Measurements from ENCODE around the gene MSL2. TPM values are rescaled to one million over a fixed set of nuclear protein-coding genes. Genes with fewer than 3 reads are reported as not detected.
"Not testable (repeated sequence)": the region's sequence is repeated elsewhere in the genome, so short reads cannot be mapped to it uniquely, and the experiment has no call there.

Gene MSL2
- total RNA-seq, 1 experiment from 2014 or later = 6.4 TPM

DNA sequence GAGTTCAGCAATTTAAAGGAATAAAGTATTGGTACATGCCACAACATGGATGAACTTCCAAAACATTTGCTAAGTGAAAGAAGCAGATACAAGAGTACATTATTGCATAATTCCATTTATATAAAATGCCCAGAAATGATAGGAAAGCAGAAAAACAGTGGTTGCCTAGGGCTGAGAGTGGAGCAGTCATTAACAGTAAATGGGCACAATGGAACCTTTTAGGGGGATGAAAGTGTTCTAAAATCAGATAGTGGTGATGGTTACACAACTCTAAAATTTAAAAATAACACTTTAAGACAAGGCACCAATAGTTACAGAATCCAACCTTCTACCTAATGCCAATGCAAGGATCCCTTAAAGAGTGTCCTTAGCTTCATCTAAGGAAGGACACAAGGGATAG lies 34.6 kb downstream of the MSL2 start:
- in situ Hi-C loops (cut with HindIII; ENCODE audit: low pct_unique_long_range_greater_than_20kb, low sequenced_read_pairs) = no loop called here
- no peak for DNase-seq (ENCODE audit: low read depth)

DNA sequence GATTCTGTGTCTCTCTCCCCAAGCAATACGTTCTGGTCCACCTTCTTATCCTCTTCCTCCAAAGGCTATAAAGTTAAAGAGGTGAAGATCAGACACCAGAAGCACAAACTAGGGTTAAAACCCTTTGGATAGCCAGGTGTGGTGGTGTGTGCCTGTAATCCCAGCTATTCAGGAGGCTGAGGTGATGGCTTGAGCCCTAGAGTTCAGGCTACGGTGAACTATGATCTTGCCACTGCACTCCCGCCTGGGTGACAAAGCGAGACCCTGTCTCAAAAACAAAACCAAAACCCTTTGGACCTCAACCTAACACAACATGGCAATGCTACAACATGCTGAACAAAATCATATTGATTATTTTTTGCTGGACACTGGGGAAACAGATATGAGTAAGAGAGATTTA lies 43.2 kb downstream of the MSL2 start:
- in situ Hi-C loops (cut with HindIII; ENCODE audit: low pct_unique_long_range_greater_than_20kb, low sequenced_read_pairs) = no loop called here
- DNase-seq (ENCODE audit: low read depth) = no peak

DNA sequence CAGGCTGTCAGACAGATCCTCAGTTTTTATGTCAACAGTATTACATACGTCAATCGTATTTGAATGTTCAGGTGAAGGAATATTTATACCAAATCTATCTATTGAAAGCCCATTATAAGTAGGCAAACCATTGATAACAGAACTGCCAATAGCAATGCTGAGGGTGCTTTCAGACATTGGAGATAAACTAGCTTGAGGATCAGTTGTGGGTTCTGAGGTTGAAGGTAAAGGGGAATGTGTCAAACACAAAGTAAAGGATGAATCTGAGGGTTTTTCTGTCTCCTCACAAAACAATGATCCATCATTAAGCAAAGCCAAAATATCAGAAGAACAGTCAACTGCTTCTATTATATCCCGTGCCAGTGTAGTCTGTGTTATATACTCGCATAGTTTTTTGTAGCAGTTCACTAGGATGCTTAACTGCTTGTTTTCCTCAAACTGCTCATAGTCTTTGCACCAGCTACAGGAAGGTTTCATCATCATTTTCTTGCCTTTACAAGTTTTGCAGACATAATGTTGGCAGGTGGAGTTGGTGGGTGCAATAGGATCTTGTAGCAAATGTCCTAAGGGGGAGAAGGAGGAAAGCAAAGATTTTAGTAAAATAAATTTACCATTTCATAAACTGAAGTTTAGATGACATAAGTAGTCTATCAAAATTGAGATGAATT lies 43.8 kb downstream of the MSL2 start:
- in situ Hi-C loops (cut with HindIII; ENCODE audit: low pct_unique_long_range_greater_than_20kb, low sequenced_read_pairs) = no loop called here
- no peak for DNase-seq (ENCODE audit: low read depth)

DNA sequence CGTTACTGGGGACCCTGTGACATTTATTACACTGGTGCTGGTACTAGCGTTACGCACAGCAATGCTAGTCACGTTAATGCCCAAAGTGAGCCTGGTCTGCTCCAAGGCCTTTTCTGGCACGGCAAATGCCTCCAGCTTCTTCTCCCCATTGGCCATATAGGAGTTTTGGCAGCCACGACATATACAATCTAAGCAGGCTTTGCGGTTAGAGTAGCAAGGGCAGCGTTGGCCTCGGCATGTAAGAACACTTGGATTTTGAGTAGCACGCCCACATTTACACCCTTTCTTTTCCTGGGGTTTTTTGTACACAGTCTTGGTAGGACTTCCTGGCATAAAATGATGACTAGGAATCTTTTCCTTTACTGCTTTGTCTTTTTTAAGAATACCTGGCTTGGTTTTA lies 44.9 kb downstream of the MSL2 start:
- no peak for DNase-seq (ENCODE audit: low read depth)
- in situ Hi-C loops (cut with HindIII; ENCODE audit: low pct_unique_long_range_greater_than_20kb, low sequenced_read_pairs) = no loop called here

DNA sequence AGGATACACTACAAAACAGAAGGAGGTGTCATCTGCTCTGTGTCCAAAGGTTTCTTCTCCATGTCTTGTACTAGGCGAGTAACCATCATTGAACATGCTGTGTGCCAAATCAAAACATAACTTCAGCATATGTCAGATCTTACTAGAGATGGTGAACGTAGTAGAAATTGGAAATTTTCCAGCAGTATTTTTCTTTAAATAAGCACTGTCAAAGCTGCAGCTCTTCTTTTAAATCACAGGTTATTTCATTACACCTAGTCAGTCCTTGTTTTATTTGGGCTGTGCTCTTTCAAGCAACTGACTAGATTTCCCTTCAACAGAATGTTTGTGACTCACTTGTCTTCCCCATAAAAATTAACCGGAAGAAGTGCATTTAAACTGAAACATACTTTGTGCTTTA lies 46.5 kb downstream of the MSL2 start:
- DNase-seq (ENCODE audit: low read depth) = no peak
- in situ Hi-C loops (cut with HindIII; ENCODE audit: low pct_unique_long_range_greater_than_20kb, low sequenced_read_pairs) = no loop called here

DNA sequence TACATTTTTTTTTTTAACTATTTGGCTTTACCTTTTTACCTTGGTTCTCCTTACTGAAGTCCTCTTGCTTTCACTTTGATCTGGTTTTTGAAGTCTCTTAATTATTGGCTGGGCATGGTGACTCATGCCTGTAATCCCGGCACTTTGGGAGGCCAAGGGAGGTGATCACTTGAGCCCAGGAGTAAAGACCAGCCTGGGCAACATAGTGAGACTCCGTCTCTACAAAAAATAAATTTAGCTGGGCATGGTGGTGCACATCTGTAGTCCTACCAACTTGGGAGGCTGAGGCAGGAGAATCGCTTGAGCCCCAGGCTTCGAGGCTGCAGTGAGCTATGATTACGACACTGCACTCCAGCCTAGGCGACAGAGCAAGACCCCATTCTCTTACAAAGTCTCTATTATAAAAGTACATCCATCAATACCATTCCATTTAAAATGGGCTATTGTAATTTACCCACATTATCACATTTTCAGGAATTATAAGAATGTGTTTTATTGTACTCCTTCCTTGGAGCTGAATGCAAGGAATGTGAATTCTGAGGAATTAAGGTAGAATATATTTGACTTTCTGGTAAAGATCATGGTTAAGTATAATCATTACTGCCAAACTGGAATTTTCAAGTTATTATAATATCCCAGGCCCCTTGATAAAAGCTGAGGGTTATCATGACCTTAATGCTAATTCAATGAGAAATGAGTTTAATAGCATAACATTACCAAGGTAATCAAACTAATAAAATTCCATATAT lies 49.0 kb downstream of the MSL2 start:
- in situ Hi-C loops (cut with HindIII; ENCODE audit: low pct_unique_long_range_greater_than_20kb, low sequenced_read_pairs) = no loop called here
- no peak for DNase-seq (ENCODE audit: low read depth)

DNA sequence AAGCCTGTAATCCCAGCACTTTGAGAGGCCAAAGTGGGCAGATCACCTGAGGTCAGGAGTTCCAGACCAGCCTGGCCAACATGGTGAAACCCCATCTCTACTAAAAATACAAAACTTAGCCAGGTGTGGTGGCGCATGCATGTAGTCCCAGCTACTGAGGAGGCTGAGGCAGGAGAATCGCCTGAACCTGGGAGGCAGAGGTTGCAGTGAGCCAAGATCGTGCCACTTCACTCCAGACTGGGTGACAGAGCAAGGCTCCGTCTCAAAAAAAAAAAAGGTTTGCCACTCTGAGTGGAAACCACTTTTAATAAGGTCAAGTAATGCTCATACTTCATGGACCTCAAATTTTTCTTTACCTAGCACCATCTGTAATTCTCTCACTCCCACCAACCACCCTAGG lies 51.7 kb downstream of the MSL2 start:
- DNase-seq (ENCODE audit: low read depth); in situ Hi-C loops (cut with HindIII; ENCODE audit: low pct_unique_long_range_greater_than_20kb, low sequenced_read_pairs): not testable (repeated sequence)

DNA sequence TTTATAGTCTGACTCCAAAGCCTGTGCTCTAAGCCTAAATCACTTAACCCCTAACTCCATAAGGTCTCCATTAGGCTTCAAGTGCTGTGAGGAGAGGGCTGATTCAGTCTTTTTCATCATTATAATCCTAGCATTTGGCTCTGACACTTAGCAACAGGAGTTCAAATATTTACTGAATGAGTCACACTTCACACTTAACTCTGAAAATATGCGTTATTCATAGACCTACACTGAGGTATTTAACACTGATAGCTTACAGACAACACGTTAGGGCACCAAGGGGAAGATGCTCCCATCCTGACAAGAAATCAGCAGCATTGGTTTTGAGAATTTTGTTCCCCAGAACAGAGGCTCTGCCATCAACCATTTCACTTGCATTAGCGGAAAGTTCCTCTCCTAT lies 53.5 kb downstream of the MSL2 start:
- in situ Hi-C loops (cut with HindIII; ENCODE audit: low pct_unique_long_range_greater_than_20kb, low sequenced_read_pairs) = no loop called here
- DNase-seq (ENCODE audit: low read depth) = peak; percentile 79

DNA sequence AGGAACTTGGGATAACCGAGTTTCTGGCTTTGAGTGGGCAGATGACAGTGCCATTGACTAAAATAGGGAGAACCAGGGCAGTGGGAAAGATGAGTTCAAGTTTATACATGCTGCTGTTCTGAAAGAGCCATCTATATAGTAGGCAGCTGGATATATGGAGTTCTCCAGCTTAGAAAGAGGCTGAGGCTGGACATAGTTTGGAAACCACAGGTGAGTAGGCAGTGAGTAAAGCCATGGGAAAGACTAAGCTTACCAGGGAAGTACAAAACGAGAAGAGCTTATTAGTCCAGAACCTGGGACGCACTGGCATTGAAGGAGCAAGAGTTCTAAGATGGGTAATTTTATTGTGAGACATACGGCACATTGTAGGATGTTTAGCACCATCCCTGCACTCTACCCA lies 54.2 kb downstream of the MSL2 start:
- in situ Hi-C loops (cut with HindIII; ENCODE audit: low pct_unique_long_range_greater_than_20kb, low sequenced_read_pairs) = no loop called here

DNA sequence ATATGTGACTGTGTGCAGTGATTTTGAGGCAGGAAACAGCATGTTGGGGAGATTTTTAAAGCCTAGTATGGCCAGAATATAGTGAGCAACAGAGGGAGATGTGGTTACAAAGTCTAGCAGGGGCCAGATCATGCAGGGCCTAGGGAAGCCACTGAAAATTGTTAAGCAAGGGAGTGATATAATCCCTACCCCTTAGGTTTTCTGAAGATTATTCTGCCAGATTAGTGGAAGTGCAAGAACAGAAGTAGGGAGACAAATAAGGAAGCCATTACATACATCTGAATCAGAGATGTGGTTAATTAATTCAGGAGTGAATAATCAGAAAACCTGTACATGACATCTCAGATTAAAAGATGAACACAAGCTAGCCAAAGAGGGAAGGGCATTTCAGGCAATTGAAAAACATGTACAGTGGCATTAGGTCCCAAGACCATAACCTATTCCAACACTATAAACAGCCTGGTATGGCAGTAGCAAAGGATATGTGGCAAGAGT lies 54.8 kb downstream of the MSL2 start:
- DNase-seq (ENCODE audit: low read depth) = no peak

More for the DNA sequence above, 54.2 kb downstream of the MSL2 start:
- no peak for DNase-seq (ENCODE audit: low read depth)

DNA sequence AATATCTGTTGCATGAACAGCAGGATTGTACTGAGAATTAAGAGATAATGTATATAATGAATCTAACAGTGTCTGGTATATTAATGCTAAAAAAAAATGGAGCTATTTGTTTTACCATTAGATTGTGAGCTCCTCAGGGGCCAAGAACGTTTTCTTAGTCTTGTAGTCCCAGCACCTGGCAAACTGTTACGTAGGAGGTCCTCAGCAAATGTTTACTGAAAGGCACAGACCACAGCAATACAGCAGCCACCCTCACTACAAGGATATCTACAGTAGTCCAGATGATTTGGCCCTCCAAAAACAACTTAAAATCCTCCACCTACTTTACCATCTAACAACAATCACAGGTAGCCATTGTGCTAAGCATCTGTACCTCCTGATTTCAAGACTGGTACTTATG lies 59.7 kb downstream of the MSL2 start:
- DNase-seq (ENCODE audit: low read depth) = no peak
- in situ Hi-C loops (cut with HindIII; ENCODE audit: low pct_unique_long_range_greater_than_20kb, low sequenced_read_pairs) = no loop called here

More for the DNA sequence above, 54.8 kb downstream of the MSL2 start:
- in situ Hi-C loops (cut with HindIII; ENCODE audit: low pct_unique_long_range_greater_than_20kb, low sequenced_read_pairs) = no loop called here

DNA sequence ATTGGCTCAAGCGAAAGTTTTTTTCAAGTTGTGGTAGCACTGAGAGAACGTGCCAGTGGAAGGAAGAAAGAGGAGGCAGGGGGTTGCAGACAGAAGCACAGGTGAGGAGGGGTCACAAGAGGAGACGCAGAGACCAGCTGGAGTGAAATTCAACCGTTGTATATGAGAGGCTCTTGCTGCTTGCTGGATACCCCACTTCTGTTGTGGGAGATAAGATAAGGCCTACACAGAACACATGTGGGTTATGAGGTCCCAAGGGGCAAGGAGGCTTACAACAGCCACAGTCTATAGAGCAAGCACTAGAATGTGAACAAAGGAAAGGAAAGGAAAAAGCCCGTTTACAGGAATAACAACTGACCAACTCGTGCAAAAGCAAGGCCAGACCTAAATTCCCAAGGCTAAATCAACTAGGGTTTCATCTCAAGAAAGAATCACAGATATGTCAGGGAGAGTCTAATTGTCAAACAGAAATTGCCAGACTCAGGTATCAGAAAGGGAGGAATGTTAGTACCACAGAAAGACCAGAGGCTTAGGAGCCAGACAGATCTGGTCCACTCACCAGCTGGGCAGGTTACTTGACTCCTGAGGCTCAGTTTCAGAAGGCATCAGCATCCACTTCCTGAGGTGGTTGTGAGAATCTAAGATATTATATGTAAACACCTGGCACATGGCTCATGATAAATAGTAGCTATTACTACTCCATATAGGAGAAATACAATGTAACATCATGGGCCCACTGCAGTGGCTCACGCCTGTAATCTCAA lies 60.9 kb downstream of the MSL2 start:
- in situ Hi-C loops (cut with HindIII; ENCODE audit: low pct_unique_long_range_greater_than_20kb, low sequenced_read_pairs) = no loop called here
- no peak for DNase-seq (ENCODE audit: low read depth)

DNA sequence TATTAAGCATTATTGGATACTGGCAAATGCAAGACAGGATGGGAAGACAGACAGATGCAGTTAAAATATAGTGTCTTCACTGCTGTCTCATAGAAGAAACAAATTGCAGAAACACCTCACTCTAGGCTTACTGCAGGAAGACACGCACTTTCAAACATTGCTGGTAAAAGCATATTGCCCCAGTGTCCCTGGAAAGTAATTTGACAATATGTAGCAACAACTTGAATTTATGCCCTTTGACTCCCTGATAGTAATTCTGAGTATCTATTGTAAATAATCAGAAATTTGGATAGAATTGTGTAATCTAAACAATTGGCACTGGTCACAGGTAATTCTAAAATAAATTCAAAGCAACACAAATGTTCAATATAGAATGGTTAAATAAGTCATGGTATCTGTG lies 62.0 kb downstream of the MSL2 start:
- no peak for DNase-seq (ENCODE audit: low read depth)
- in situ Hi-C loops (cut with HindIII; ENCODE audit: low pct_unique_long_range_greater_than_20kb, low sequenced_read_pairs) = no loop called here

DNA sequence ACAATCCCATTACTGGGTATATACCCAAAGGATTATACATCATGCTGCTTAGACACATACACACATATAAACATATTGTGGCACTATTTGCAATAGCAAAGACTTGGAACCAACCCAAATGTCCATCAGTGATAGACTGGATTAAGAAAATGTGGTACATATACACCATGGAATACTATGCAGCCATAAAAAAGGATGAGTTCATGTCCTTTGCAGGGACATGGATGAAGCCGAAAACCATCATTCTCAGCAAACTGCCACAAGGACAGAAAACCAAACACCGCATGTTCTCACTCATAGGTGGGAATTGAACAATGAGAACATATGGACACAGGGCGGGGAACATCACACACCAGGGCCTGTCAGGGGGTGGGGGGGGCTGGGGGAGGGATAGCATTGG lies 64.5 kb downstream of the MSL2 start:
- DNase-seq (ENCODE audit: low read depth); in situ Hi-C loops (cut with HindIII; ENCODE audit: low pct_unique_long_range_greater_than_20kb, low sequenced_read_pairs): not testable (repeated sequence)

DNA sequence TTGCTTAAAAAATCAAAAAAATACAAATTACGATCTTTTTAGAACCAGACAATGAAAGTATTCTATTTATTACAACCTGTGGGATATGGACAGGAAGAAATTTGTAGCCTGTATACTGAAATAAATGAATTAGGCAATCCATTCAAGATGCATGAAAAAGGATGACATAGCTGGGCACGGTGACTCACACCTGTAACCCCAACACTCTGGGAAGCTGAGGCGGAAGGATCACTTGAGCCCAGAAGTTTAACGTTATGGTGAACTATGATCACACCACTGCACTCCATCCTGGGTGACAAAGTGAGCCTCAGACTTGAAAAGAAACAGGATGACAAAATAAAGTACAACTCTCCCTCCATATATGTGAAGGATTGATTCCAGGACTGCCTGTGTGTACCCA lies 74.1 kb downstream of the MSL2 start:
- no peak for DNase-seq (ENCODE audit: low read depth)
- in situ Hi-C loops (cut with HindIII; ENCODE audit: low pct_unique_long_range_greater_than_20kb, low sequenced_read_pairs) = no loop called here

DNA sequence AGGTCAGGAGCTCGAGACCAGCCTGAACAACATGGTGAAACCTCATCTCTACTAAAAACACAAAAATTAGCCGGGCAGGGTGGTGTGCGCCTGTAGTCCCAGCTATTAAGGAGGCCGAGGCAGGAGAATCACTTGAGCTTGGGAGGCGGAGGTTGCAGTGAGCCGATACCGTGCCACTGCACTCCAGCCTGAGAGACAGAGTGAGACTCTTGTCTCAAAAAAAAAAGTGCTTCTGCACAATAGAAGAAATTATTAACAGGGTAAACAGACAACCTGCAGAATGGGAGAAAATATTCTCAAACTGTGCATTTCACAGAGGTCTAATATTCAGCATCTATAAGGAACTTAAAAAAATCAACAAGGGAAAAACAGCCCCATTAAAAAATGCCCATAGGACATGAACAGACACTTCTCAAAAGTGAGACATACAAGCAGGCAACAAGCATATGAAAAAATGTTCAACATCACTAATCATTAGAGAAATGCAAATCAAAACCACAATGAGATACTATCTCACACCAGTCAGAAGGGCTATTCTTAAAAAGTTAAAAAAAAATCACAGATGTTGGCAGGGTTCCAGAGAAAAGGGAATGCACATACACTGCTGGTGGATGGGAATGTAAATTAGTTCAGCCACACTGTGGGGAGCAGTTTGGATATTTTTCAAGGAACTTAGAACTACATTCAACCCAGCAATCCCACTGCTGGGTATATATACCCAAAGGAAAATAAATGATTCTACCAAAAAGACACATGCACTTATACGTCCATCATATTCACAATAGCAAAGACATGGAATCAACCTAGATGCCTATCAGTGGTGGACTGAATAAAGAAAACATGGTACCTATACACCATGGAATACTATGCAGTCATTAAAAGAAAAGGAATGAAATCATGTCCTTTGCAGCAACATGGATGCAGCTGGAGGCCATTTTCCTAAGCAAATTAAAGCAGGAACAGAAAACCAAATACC lies 75.5 kb downstream of the MSL2 start:
- DNase-seq (ENCODE audit: low read depth) = peak; percentile 49
- in situ Hi-C loops (cut with HindIII; ENCODE audit: low pct_unique_long_range_greater_than_20kb, low sequenced_read_pairs) = no loop called here

DNA sequence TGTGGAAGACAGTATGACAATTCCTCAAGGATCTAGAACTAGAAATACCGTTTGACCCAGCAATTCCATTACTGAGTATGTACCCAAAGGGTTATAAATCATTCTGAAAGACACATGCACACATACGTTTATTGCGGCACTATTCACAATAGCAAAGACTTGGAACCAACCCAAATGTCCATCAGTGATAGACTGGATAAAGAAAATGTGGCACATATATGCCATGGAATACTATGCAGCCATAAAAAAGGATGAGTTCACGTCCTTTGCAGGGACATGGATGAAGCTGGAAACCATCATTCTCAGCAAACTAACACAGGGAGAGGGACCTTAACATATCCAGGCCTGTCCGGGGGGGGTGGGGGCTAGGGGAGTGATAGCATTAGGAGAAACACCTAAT lies 76.4 kb downstream of the MSL2 start:
- DNase-seq (ENCODE audit: low read depth); in situ Hi-C loops (cut with HindIII; ENCODE audit: low pct_unique_long_range_greater_than_20kb, low sequenced_read_pairs): not testable (repeated sequence)

DNA sequence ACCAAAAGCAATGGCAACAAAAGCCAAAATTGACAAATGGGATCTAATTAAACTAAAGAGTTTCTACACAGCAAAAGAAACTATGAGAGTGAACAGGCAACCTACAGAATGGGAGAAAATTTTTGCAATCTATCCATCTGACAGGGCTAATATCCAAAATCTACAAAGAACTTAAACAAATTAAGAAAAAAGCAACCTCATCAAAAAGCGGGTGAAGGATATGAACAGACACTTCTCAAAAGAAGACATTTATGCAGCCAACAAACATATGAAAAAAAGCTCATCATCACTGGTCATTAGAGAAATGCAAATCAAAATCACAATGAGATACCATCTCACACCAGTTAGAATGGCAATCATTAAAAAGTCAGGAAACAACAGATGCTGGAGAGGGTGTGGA lies 76.8 kb downstream of the MSL2 start:
- not testable (repeated sequence) for DNase-seq (ENCODE audit: low read depth)

More for the DNA sequence above, 76.8 kb downstream of the MSL2 start:
- in situ Hi-C loops (cut with HindIII; ENCODE audit: low pct_unique_long_range_greater_than_20kb, low sequenced_read_pairs) = not testable (repeated sequence)

Measured in Caki2 (cell line).